GM19395 (cell line): ENCODE measurements around the gene GRPR.
"Not testable (repeated sequence)": the region's sequence is repeated elsewhere in the genome, so short reads cannot be mapped to it uniquely, and the experiment has no call there.

Experiments
- ATAC-seq: cut with Tn5 transposase; IDR thresholded peaks from one replicate; pipeline ENCODE4 v1.9.1; 2021; ENCODE audit warnings: mild to moderate bottlenecking, moderate library complexity; ENCODE audit not compliant: unreplicated experiment

Gene GRPR

DNA sequence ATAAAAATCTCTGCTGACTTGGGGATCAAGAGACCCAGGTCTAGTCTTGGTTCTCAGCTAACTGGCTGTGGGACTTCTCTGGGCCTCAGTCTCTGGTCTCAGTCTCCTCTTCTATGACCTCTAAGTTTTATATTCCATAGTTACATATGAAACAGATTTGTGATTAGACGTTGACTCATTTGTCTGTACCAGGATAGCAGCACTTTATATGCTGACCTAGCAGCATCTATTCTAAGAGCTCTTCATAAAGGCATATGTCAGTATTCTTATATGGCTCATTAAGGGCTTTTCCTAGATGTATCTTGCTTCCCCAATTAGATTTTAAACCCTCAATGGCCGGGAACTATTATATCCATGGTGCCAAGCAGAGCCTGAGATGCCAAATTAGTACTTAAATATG lies 12.7 kb downstream of the GRPR start:
- ATAC-seq = no peak

DNA sequence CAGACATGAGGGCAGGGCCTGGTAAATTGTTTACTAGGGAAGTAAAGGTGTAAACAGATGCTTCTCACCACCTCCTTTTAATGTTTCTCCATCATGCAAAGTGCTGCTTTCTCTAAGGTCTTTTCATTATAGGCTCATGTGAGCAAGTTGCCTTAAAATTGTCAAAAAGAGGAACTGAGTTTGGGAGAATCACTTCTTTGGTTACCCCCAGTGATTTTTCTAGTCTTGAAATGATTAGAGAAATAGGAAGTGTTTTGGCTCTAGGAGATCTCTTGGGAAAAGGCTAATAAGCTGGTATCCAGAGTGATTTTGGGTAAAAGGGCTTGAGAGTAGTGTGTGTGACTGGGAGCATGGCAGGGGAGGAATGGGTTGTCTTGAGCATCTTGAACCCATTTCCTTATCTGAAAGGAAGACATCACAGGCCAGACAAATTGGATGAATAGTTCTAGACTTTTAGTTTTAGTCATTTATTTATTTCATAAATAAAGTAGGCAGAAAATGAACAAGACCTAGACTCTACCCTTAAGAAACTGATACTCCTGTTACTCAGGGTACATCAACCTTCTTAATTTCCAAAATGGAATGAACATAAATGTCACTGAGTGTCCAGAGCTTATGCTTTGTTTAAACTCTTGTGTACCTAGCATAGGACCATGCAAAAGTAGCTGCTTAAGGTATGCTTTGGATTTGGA lies 14.2 kb downstream of the GRPR start:
- ATAC-seq = peak; percentile 88

DNA sequence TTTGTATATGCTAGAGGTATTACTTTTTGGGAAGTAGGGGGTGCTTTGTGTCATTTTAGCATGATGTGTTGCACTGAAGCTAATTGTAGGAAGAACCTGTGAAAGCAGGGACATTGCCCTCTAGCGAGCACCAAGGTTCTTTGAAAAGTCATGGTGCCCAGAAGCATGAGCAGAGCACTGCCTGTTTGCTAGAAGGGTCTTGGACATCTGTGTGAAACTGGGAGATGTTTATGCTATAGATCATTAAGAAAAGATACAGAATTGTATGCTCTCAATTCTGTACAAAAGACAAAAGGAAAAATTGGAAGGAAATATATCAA lies 14.7 kb downstream of the GRPR start:
- peak; percentile 46 for ATAC-seq

DNA sequence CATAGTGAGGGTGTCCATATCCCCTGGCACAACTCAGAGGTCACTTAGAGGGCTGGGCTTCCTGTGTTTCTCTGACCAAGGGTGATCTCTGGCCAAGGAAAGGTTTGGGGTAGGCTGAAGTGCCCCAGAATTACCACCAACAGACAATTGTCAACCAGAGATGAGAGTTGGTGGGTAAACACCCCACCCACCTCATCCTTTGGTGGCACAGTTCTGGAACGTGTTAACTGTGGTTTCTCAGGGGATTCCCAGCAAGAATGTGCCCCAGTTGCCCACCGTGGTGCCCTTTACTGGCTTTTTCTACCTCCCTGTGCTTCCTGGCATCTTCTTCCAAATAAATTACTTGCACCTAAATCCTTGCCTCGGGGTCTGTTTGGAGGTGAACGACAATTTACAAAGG lies 17.1 kb downstream of the GRPR start:
- no peak for ATAC-seq

DNA sequence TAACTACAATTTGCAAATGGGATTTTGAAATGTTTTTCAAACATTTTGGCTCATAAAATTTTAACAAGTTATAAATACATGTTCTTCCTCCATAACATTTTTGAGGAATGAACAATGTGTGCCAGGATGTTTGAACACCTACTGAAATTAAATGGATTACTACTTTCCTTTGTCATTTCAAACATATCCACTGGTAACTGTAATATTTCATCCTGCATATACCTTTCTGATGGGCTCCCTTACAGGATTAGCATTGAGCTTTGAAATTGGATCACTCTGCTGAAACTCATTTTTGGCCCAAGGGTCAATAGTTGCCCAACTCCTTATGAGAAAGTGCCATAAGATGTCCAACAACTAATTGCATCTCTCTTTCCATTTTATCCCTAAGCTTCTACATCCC lies 17.6 kb downstream of the GRPR start:
- no peak for ATAC-seq

DNA sequence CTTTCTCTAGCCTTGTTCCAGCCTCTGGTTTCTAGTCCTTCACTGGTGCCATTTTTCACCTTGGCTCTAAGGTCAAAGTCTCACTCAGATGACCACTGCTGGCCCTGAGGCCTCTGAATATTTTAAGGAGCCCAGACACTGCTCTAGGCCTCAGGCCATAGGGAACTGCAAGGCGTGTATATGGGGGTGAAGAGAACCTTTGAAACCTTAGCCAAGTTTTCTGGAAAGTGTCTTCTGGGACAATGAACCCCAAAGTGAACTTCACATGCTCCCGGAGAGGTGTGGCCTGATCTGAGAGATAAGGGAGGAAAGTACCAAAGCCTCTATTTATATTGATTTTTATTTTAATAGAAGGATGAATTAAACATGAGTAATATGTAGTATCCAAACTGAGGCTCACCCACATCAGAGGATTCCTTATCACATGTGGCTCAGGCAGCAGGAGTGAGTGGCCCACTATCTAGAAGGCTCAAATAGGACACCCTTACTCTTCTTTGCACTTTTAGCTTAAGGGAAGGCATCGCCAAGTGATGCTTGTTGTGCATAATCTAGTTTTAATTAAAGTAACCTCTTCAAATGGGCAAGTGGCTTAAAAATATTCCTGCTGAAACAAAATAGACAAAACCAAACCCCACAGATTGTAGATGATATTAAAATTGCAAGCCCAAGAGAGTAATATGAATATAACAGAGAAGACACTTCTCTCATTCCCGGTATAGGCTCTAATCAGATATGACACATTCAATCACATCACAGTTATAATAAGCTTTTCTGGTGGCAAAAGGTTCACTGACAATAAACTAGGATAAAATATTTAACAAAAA lies 18.3 kb downstream of the GRPR start:
- no peak for ATAC-seq

DNA sequence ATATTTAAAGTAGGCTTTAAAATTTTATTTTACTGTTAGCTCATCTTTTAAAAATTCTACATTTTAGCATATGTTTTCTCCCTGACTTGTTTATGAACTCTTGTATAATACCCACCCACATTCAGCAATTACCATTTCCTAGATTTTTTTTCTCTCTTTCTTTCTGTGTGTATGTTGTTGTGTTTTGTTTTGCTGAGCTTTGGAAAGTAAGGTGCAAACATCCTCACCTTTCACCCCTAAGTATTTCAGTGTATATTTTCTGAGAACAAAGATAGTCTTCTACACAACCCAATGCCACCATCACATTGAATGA lies 18.8 kb downstream of the GRPR start:
- no peak for ATAC-seq

DNA sequence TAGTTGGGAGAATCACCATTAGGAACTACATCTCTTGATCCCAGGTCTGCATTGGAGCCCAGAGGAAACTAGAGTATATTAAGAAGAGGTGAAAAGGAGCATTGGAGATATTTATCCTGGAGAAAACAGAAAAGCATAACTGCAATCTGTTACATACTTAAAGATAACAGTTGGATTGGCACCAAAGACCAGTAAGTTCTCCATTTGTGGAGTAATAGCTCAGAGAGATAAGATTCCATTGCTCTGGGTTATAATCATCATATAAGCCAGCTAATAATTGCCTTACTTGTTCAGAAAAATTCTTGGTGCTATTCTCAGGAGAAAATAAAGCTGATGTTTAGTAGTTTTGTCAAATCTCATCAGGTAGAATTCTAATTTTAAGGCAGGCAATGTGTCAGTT lies 20.6 kb downstream of the GRPR start:
- no peak for ATAC-seq

DNA sequence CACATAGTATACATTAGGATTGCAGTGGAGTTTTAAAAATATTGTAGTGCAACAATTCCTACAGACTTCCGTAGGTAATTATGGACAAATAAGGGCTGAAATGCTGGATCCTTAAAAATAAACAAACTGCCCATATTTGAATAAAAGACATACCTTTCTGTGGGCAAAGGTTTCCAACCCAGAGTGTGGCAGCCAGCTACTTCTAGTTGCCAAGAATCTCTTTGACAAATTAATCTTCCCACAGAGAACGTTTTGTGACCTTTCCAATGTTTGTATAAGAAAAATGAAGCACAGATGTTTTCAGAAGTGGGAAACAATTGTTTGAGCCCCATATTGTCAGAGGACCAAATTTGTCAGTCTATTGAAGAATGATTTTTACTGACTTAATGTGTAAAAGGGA lies 21.1 kb downstream of the GRPR start:
- no peak for ATAC-seq

DNA sequence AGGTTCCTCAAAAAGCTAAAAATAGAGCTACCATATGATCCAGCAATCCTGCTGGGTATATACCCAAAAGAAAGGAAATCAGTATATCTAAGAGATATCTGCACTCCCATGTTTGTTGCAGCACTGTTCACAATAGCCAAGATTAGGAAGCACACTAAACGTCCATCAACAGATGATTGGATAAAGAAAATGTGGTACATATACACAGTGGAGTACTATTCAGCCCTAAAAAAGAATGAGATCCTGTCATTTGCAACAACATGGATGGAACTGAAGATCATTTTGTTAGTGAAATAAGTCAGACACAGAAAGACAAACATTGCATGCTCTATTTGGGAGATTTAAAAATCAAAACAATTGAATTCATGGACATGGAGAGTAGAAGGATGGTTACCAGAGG lies 21.7 kb downstream of the GRPR start:
- not testable (repeated sequence) for ATAC-seq

DNA sequence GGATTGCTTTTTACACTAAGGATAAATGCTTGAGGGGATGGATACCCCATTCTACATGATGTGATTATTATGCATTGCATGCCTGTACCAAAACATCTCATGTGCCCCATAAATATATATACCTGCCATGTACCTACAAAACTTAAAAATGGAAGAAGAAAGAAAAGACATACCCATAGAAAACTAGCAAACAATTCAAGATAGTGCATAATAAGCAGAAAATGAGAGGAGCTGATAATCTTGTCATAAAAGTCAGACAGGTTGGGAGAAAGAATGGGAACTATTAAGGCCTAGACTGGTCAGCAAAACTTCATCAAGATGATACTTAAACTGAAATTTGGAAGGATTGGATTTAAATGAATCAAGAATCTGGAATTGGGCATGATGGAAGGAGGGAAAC lies 22.3 kb downstream of the GRPR start:
- no peak for ATAC-seq

DNA sequence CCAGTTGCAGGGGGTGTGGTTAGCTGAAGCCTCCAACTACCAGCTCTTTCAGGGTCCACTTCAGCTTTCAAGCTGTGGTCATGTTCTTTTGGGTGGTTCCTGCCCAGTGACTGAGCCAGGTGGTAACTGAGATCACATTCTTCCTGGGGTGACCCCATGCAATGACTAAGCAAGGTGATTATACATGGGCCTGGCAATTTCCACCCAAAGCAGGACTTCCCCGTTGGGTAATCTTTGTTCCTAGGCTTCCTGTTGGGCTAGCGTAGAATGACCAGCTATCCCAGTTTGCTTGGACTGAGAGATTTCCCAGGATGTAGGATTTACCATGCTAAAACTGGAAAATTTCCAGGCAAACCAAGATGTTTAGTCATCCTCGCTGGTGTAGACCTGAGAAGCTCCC lies 25.5 kb downstream of the GRPR start:
- ATAC-seq = no peak

DNA sequence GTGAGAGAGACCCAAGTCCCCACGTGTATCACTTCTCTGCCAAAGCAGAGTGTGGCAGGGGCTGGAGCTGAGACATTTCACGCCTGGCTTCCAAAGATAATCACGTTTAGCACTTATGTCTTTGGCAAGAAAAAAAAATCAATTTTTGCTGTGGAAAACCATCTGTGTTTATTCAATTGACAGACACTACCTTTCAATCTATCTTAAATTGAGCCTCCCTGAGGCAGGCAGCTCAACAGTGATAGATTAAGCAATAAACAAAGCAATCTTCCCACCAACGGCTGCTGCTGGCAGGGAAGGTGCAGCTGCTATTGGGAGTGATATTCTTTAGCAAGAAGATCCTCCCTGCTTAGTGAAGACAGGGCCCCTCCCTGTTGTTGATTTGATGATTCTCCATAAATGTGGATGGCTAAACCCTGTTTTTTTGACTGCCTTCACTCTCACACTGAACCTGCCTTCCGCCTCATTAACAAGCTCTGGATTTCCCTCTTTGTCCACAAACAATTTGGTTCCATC lies 32.3 kb downstream of the GRPR start:
- ATAC-seq = no peak

DNA sequence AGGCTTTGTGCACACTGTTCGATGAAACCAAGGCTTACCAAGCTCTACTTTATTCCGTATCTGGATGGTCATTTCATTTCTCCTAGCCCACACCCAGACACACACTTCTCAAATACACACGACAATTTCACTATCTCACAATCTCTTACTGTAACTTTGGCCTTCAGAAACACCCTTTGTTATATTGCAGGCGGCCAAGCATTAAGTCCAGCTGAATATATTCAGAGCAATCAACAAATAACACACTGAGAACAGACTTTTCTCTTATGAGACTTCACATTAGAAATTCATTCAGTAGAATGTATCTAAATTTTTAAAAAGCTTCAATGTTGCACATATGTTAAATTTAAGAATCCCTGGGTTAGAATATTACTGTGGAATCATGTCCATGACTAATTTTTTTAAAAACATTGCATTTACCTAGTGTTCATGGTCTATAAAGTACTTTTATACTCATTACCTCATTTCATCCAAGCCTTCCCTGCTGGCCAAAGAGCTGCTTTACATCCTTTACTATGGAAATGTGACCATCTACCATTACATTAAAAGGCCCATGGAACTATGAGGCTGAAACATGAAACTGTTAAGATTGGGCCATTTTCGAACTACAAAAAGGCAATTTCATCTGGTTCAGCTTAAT lies 33.4 kb downstream of the GRPR start:
- no peak for ATAC-seq

DNA sequence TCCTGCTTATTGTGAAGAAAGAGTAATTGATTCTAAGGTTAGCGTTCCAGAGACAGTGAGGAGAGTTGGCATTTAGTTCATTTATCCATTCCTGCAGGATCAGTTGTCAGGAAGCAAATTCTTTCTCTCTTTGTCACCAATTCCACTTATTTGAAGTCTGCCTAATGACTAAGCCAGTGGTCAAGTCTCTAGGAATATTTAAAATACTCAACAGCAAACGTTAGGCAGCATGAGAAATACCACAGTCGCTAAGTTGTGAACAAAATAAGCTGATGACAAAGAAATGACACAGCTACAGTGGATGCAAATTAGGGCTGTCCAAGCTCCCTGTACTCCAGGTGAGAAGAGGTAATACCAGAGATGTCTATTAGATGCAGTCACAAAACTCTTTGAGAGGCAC lies 37.4 kb downstream of the GRPR start:
- ATAC-seq = no peak

DNA sequence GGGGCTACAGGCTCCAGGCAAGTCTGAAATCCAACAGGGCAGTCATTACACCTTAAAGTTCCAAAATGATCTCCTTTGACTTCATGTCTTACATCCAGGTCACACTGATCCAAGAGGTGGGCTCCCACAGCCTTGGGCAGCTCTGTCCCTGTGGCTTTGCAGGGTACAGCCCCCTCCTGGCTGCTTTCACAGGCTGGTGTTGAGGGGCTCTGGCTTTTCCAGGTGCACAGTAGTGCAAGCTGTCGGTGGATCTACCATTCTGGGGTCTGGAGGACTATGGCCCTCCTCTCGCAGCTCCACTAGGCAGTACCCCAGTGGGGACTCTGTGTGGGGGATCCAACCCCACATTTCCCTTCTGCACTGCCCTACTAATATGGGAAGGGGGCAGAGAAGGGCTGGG lies 37.8 kb downstream of the GRPR start:
- ATAC-seq = not testable (repeated sequence)

DNA sequence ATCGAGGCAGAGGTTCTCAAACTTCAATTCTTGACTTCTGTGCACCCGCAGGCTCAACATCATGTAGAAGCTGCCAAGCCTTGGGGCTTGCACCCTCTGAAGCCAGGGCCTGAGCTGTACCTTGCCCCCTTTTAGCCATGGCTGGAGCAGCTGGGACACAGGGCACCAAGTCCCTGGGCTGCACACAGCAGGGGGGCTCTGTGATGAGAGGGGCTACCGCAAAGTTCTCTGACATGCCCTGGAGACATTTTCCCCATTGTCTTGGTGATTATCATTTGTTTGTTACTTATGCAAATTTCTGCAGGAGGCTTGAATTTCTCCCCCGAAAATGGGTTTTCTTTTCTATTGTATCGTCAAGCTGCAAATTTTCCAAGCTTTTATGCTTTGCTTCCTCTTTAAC lies 39.0 kb downstream of the GRPR start:
- ATAC-seq = no peak

DNA sequence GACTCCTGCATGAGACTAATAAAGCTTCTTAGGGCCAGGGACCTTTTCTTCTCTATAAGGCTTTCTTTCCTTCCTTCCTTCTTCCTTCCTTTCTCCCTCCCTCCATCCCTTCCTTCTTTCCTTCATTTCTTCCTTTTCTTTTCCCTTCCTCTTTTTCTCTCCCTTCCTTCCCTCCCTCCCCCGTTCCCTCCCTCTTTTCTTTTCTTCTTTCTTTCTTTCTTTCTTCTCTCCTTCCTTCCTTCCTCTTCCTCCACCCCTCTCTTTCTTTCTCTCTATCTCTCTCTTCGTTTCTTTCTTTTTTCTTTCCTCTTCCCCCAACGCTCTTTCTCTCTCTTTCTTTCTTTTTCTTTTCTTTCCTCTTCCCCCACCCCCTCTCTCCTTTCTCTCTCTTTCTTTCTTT lies 41.4 kb downstream of the GRPR start:
- ATAC-seq = no peak

DNA sequence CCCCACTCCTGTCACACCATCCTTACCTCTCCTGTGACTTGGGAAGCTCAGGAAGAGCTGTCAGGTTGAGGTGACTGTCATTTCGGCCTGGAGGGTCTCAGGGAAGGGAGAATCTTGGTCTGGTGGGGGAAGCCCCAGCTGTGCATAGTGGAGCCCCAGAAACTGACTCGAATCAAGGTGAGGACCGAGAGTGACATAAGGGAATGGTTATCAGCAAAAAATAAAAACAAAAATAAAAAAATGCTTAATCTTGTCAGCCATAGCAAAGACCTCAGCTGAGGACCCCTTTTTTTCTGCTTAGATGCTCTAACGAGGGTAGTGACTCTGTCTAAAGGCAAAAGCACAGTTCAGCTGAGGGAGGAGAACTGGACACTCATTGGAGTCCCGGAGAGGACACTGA lies 43.8 kb downstream of the GRPR start, which contains the start of gene MAGEB17:
Gene MAGEB17, plus strand, starts transcription at position 301 of the 400 bp plus-strand sequence. CDS start 2,902 bp downstream, outside the sequence.
- ATAC-seq = no peak

DNA sequence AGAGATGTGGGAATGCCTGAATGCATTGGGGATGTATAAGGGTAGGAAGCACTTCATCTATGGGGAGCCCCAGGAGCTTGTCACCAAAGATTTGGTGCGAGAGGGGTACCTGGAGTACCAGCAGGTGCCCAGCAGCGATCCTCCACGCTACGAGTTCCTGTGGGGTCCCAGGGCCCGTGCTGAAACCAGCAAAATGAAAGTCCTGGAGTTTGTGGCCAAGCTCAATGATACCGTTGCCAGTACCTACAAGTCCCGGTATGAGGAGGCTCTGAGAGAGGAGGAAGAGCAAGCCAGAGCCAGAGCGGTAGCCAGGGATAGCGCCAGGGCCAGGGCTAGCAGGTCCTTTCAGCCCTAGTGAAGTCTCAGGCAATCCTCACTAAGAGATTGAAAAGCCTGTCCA lies 47.7 kb downstream of the GRPR start:
- no peak for ATAC-seq

DNA sequence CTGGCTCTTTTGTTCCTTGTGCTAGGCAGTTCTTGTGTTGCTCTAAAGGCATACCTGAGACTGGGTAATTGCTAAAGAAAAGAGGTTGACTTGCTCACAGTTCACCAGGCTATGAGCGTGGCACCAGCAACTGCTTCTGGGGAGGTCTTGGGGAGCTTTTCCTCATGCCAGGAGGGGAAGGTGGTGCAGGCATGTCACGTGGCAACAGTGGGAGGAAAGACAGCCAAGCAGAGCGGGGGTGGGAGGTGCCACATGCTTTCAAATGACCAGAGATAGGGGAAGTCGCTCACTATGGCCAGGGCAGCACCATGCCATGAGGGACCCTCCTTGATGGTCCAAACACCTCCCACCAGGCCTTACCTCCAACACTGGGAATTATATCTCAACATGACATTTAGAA lies 48.6 kb downstream of the GRPR start:
- no peak for ATAC-seq

DNA sequence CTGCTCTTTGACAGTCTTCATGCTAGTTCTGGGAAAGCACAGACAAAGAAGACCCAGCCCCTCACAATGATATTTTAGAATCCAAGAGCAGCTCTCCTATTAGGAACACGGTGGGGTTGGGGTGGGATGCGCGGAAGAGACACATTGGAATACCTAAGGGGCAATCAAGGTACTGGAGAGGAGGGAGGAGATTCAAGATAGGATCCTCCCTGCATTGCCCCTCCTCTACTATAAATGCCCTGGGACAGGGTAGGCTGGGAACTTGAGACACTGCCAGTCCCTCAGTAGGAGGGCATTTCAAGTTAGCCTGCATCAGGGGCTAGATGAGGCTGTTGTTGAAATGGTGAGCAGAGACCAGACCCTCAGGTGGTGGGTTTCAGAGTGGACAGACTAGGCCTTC lies 49.0 kb downstream of the GRPR start:
- no peak for ATAC-seq
